Measurements from ENCODE around the gene RAB31.

DNA sequence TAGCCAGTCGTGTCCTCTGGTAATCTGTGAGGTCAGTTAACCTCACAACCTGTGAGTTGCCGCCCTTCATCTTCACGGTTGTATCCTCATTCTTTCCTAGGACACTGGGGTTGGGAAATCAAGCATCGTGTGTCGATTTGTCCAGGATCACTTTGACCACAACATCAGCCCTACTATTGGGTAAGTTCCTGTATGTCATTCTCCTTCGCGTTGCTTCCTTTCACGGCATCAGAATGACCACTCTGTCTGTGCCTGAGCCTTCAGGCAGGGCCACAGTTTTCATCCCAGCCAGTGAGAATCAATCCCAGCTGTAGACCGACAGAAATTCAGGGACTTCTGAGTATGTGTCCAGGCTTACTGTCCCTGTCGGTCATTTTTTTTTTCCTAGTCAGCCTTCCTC is 67.1 kb downstream of the RAB31 start:
- TF ChIP-seq, protein P1, sequence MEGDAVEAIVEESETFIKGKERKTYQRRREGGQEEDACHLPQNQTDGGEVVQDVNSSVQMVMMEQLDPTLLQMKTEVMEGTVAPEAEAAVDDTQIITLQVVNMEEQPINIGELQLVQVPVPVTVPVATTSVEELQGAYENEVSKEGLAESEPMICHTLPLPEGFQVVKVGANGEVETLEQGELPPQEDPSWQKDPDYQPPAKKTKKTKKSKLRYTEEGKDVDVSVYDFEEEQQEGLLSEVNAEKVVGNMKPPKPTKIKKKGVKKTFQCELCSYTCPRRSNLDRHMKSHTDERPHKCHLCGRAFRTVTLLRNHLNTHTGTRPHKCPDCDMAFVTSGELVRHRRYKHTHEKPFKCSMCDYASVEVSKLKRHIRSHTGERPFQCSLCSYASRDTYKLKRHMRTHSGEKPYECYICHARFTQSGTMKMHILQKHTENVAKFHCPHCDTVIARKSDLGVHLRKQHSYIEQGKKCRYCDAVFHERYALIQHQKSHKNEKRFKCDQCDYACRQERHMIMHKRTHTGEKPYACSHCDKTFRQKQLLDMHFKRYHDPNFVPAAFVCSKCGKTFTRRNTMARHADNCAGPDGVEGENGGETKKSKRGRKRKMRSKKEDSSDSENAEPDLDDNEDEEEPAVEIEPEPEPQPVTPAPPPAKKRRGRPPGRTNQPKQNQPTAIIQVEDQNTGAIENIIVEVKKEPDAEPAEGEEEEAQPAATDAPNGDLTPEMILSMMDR (IDR thresholded peaks at IDR 0.05) = no peak
- no peak for TF ChIP-seq POLR2A (IDR thresholded peaks at IDR 0.05)
